ENCODE data around the gene STK26.

DNA sequence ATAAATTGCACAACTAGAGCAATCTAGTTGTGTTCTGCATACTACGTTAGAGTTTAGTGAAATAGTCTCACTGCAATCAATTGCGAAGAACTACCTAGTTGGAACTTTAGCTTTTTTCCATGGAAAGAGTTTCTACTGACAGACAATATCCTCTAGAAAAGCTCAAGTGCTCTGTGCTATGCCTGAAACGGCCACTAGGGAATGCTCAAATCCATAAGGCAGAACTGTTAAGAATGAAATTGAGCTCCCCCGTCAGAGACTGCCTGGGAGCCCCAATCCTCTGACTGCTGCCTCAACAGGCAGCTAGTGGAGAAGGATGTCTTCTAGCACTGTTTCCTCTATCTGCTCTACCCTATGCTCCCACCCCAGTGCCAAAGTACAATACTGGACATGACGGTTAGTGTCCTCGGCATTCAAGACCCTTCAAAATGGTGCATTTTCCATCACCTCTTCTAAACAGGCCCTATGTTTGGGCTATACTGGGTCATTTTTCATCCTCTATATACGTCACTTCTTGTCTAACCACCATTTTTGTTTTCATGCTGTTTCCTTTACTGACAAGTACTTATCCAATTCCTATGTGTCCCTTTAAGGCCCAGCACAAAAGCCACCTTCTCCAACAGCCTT lies 69.5 kb downstream of the STK26 start:
- TF ChIP-seq CTCF (IDR thresholded peaks at IDR 0.05) = peak; percentile 67
- no peak for TF ChIP-seq EZH2 (IDR thresholded peaks at IDR 0.05; ENCODE audit: borderline replicate concordance, insufficient read depth, low read depth, low read length, poor library complexity, severe bottlenecking)
